IMR-90 (cell line): ENCODE data around the gene MUTYH. TPM values are rescaled to one million over a fixed set of nuclear protein-coding genes. Genes with fewer than 3 reads are reported as not detected.
A peak's percentile ranks its signal among the peaks of the same experiment; 100 is the strongest.

ENCODE experiments used
- ATAC-seq: fragments of 200-7000 bp; cut with Tn5 transposase; 2 replicates; pipeline ENCODE4 v1.9.1; 2020; ENCODE audit warnings: low read depth, mild to moderate bottlenecking, moderate library complexity
- BruUV-seq: library from RNA; stranded (reverse); fragments of 400-500 nt; replicated peaks from 2 replicates; lab custom pipeline; 2021; lab: Mats Ljungman, UMichigan
- CTCF ChIA-PET: fragments of 300-600 bp; formaldehyde crosslinking; extraction: SDS; loops from one replicate; lab custom pipeline; 2021; ENCODE audit warnings: antibody characterized with exemption; lab: Yijun Ruan, JAX
- POLR2A ChIA-PET: fragments of 300-600 bp; sonication (Branson Sonifier 250); formaldehyde crosslinking; loops from one replicate; lab custom pipeline; 2022; ENCODE audit warnings: antibody characterized with exemption; ENCODE audit not compliant: unreplicated experiment; lab: Charles Lee
- DNase-seq: peaks from one replicate; pipeline ENCODE4 v3.0.0; 2013
- H2AFZ ChIP-seq: replicated peaks from 2 replicates; pipeline ENCODE3; 2013; ENCODE audit warnings: low read length, mild to moderate bottlenecking; ENCODE audit not compliant: poor library complexity
- H2AK5ac ChIP-seq: 2 replicates; pipeline ENCODE4 v1.6.1; 2013; ENCODE audit warnings: low read depth, low read length, inconsistent platforms
- H2AK9ac ChIP-seq: replicated peaks from 2 replicates; pipeline ENCODE3; 2013; ENCODE audit warnings: mild to moderate bottlenecking, low read depth, low read length, moderate library complexity; ENCODE audit not compliant: poor library complexity
- H2BK120ac ChIP-seq: 2 replicates; pipeline ENCODE4 v1.6.1; 2013; ENCODE audit warnings: low read depth, low read length, inconsistent platforms
- H2BK15ac ChIP-seq: 3 replicates; pipeline ENCODE4 v1.6.1; 2013; ENCODE audit warnings: low read depth, low read length, inconsistent platforms
- H2BK20ac ChIP-seq: 2 replicates; pipeline ENCODE4 v1.6.1; 2013; ENCODE audit warnings: low read depth, mild to moderate bottlenecking, inconsistent platforms, low read length, moderate library complexity
- H2BK5ac ChIP-seq: 2 replicates; pipeline ENCODE4 v1.6.1; 2013; ENCODE audit warnings: mild to moderate bottlenecking, low read depth, low read length, inconsistent platforms; ENCODE audit not compliant: poor library complexity, severe bottlenecking
- H3K14ac ChIP-seq: replicated peaks from 2 replicates; pipeline ENCODE4 v1.6.1; 2013; ENCODE audit warnings: low read depth, low read length, inconsistent platforms
- H3K18ac ChIP-seq: 2 replicates; pipeline ENCODE4 v1.6.1; 2013; ENCODE audit warnings: low read depth, low read length, control low read depth
- H3K23ac ChIP-seq: 2 replicates; pipeline ENCODE4 v1.6.1; 2013; ENCODE audit warnings: low read depth, low read length, inconsistent platforms
- H3K27ac ChIP-seq: 2 replicates; pipeline ENCODE4 v1.5.1; 2013; ENCODE audit warnings: mild to moderate bottlenecking, control low read depth, low read length; ENCODE audit not compliant: insufficient read depth
- H3K27me3 ChIP-seq: 2 replicates; pipeline ENCODE4 v1.6.1; 2013; ENCODE audit warnings: low read length; ENCODE audit not compliant: control insufficient read depth, insufficient read depth
- H3K36me3 ChIP-seq: 2 replicates; pipeline ENCODE4 v1.6.1; 2013; ENCODE audit warnings: low read length, mixed read lengths; ENCODE audit not compliant: control insufficient read depth, insufficient read depth
- H3K4ac ChIP-seq: 2 replicates; pipeline ENCODE4 v1.6.1; 2013; ENCODE audit warnings: low read depth, low read length, inconsistent platforms
- H3K4me1 ChIP-seq: 2 replicates; pipeline ENCODE4 v1.6.1; 2013; ENCODE audit warnings: low read length, mixed read lengths; ENCODE audit not compliant: control insufficient read depth, insufficient read depth
- H3K4me2 ChIP-seq: 2 replicates; pipeline ENCODE4 v1.6.1; 2013; ENCODE audit warnings: low read depth, mild to moderate bottlenecking, control low read depth, low read length, moderate library complexity
- H3K4me3 ChIP-seq: 2 replicates; pipeline ENCODE4 v1.5.1; 2013; ENCODE audit warnings: low read depth, mild to moderate bottlenecking, control low read depth, low read length, moderate library complexity; ENCODE audit not compliant: insufficient read depth
- H3K56ac ChIP-seq: 2 replicates; pipeline ENCODE4 v1.6.1; 2013; ENCODE audit warnings: low read length, inconsistent platforms; ENCODE audit not compliant: insufficient read depth; ENCODE audit errors: extremely low read depth
- H3K79me1 ChIP-seq, 2 experiments: 2 replicates each; pipeline ENCODE4 v1.6.1; 2013; ENCODE audit warnings: low read length in 2 of 2, inconsistent platforms in 1 of 2, low read depth in 1 of 2
- H3K9ac ChIP-seq: 2 replicates; pipeline ENCODE4 v1.6.1; 2013; ENCODE audit warnings: low read depth, low read length, control low read depth
- H3K9me1 ChIP-seq: 2 replicates; pipeline ENCODE4 v1.6.1; 2013; ENCODE audit warnings: low read length, inconsistent platforms; ENCODE audit not compliant: insufficient read depth
- H3K9me3 ChIP-seq: 2 replicates; pipeline ENCODE4 v1.6.1; 2013; ENCODE audit warnings: low read length; ENCODE audit not compliant: control insufficient read depth, insufficient read depth
- H4K20me1 ChIP-seq: 2 replicates; pipeline ENCODE4 v1.6.1; 2013; ENCODE audit warnings: low read length, inconsistent platforms; ENCODE audit not compliant: insufficient read depth
- H4K5ac ChIP-seq: 2 replicates; pipeline ENCODE4 v1.6.1; 2013; ENCODE audit warnings: mild to moderate bottlenecking, low read depth, low read length, control low read depth
- H4K8ac ChIP-seq, 2 experiments: 2 replicates each; pipeline ENCODE4 v1.6.1; 2013; ENCODE audit warnings: low read depth in 2 of 2, low read length in 2 of 2, control low read depth in 1 of 2, inconsistent platforms in 1 of 2
- H4K91ac ChIP-seq: 2 replicates; pipeline ENCODE4 v1.6.1; 2013; ENCODE audit warnings: low read depth, low read length, inconsistent platforms; ENCODE audit not compliant: insufficient read depth
- BHLHE40 ChIP-seq: fragments of 150-350 bp; IDR thresholded peaks from 2 replicates; pipeline ENCODE4 v1.6.1; 2016; ENCODE audit warnings: mild to moderate bottlenecking, low read depth, low read length
- CEBPB ChIP-seq: IDR thresholded peaks from 2 replicates; pipeline ENCODE4 v1.6.1; 2012; ENCODE audit warnings: low read depth, low read length, improper control_type of control experiment
- CHD1 ChIP-seq: IDR thresholded peaks from 2 replicates; pipeline ENCODE4 v1.6.1; 2012; ENCODE audit warnings: low read depth, low read length, improper control_type of control experiment
- CTCF ChIP-seq: conservative IDR thresholded peaks from 2 replicates; pipeline ENCODE4 v1.5.1; 2012; ENCODE audit warnings: mild to moderate bottlenecking, low read depth, low read length, improper control_type of control experiment
- ELK1 ChIP-seq: fragments of 150-350 bp; IDR thresholded peaks from 2 replicates; pipeline ENCODE4 v1.6.1; 2016; ENCODE audit warnings: low read depth, mild to moderate bottlenecking, low read length, moderate library complexity, borderline replicate concordance
- FOS ChIP-seq: fragments of 150-350 bp; IDR thresholded peaks from 2 replicates; pipeline ENCODE4 v1.6.1; 2016; ENCODE audit warnings: low read depth, low read length
- MAFK ChIP-seq: IDR thresholded peaks from 2 replicates; pipeline ENCODE4 v1.6.1; 2012; ENCODE audit warnings: low read depth, low read length, improper control_type of control experiment
- MAZ ChIP-seq: IDR thresholded peaks from 2 replicates; pipeline ENCODE4 v1.6.1; 2012; ENCODE audit warnings: low read depth, mild to moderate bottlenecking, low read length, improper control_type of control experiment, moderate library complexity, borderline replicate concordance
- MXI1 ChIP-seq: IDR thresholded peaks from 2 replicates; pipeline ENCODE4 v1.6.1; 2012; ENCODE audit warnings: low read depth, mild to moderate bottlenecking, low read length, moderate library complexity, borderline replicate concordance
- NFE2L2 ChIP-seq: fragments of 150-350 bp; IDR thresholded peaks from 2 replicates; pipeline ENCODE4 v1.6.1; 2016; ENCODE audit warnings: low read depth, mild to moderate bottlenecking, low read length
- POLR2A ChIP-seq: IDR thresholded peaks from 2 replicates; pipeline ENCODE4 v1.6.1; 2012; ENCODE audit warnings: mild to moderate bottlenecking, low read depth, low read length
- RAD21 ChIP-seq: IDR thresholded peaks from 2 replicates; pipeline ENCODE4 v1.6.1; 2012; ENCODE audit warnings: low read length, improper control_type of control experiment
- RCOR1 ChIP-seq: IDR thresholded peaks from 2 replicates; pipeline ENCODE4 v1.6.1; 2012; ENCODE audit warnings: mild to moderate bottlenecking, low read length, improper control_type of control experiment; ENCODE audit not compliant: insufficient replicate concordance
- RFX5 ChIP-seq: IDR thresholded peaks from 2 replicates; pipeline ENCODE4 v1.8.0; 2012; ENCODE audit warnings: low read depth, mild to moderate bottlenecking, low read length, moderate library complexity
- SMC3 ChIP-seq: fragments of 150-350 bp; IDR thresholded peaks from 2 replicates; pipeline ENCODE4 v1.6.1; 2016; ENCODE audit warnings: low read depth, mild to moderate bottlenecking, antibody characterized with exemption, low read length, moderate library complexity
- USF2 ChIP-seq: fragments of 150-350 bp; IDR thresholded peaks from 2 replicates; pipeline ENCODE4 v1.6.1; 2017; ENCODE audit warnings: mild to moderate bottlenecking, antibody characterized with exemption, low read length, low read depth
- WGBS, 2 experiments: methylation state at CpG; one replicate each; pipeline versions ENCODE4 v1.1.5 to v1.1.7; 2013; ENCODE audit warnings: missing lambda C conversion rate in 2 of 2; ENCODE audit not compliant: insufficient read length in 1 of 2; ENCODE audit errors: extremely low coverage in 2 of 2; 5-methylcytosine and 5-hydroxymethylcytosine counted together
- dilution Hi-C: fragments of 300-500 bp; cut with HindIII; formaldehyde crosslinking; loops from one replicate; pipeline ENCODE4 v1.14.3; 2018; ENCODE audit warnings: low sequenced_read_pairs; ENCODE audit not compliant: unreplicated experiment
- in situ Hi-C: fragments of 300-500 bp; cut with MboI; formaldehyde crosslinking; loops from 3 replicates; pipeline ENCODE4 v1.14.3; 2019; ENCODE audit warnings: low sequenced_read_pairs, inconsistent platforms, mixed read lengths
- intact Hi-C: fragments of 100-400 bp; cut with micrococcal nuclease; formaldehyde crosslinking; loops from 2 replicates; pipeline ENCODE4 v1.10.0; 2022
- polyA plus RNA-seq, 3 experiments: library from polyadenylated mRNA; depleted of rRNA; stranded (reverse); fragments of >200 nt; gene quantifications; 2 replicates each; pipeline ENCODE4 v1.2.3, GENCODE V29; 2012; ENCODE audit warnings: low replicate concordance in 1 of 3
- total RNA-seq: library from RNA; depleted of rRNA; stranded (reverse); fragments of >200 nt; gene quantifications from 2 replicates; pipeline ENCODE4 v1.2.3, GENCODE V29; 2012

The MUTYH gene
- total and polyA plus RNA-seq, 2 of the 4 experiments (the other 2 are of a cell fraction), result 9.1 to 14.6 TPM

GRCh38 chr1:45355683-45356082 lies 15.4 kb upstream of the MUTYH start:
- Histone ChIP-seq H3K23ac (no peak overlapping the region), H3K18ac (no peak overlapping the region), H4K5ac (no peak overlapping the region), H2BK20ac (no peak overlapping the region), H3K27ac (no peak overlapping the region), H3K14ac (no peak overlapping the region), H4K20me1 (no peaks in the 10 kb centered on the region), H2AK9ac (no peak overlapping the region), H3K56ac (no peak overlapping the region), H3K4me1 (no peaks in the 10 kb centered on the region; the same call in 1 of the 2 replicates), H3K9ac (no peak overlapping the region), H3K36me3 (no peaks in the 10 kb centered on the region), H3K27me3 (no peaks in the 10 kb centered on the region), H3K4me3 (no peak overlapping the region), H2BK15ac (no peak overlapping the region), H2BK120ac (no peak overlapping the region), H3K9me3 (no peaks in the 10 kb centered on the region), H2AFZ (no peak overlapping the region), H4K91ac (no peak overlapping the region), H3K9me1 (no peaks in the 10 kb centered on the region), H3K79me1 (no peaks in the 10 kb centered on the region), H3K4ac (no peak overlapping the region), H2BK5ac (no peak overlapping the region), H3K4me2 (no peak overlapping the region), H2AK5ac (no peak overlapping the region), H4K8ac (no peak overlapping the region)
- POLR2A ChIA-PET, result no interaction called here
- BruUV-seq, result no TSS peak
- TF ChIP-seq CHD1 (no peak), MXI1 (no peak), RFX5 (no peak), CEBPB (no peak), FOS (no peak), RCOR1 (no peak), ELK1 (no peak), RAD21 (no peak), NFE2L2 (no peak), POLR2A (no peak), MAZ (no peak), MAFK (no peak), SMC3 (no peak), CTCF (no peak), BHLHE40 (no peak), USF2 (no peak)
- peak; percentile 16 for DNase-seq
- in situ Hi-C loops (loop anchor here (5.0 kb wide), 1 partner anchor 217 kb away; no protein-coding TSS in a partner anchor), intact Hi-C loops (no loop called here), dilution Hi-C loops (no loop called here)
- 40% methylated on average over 2 of the region's 2 CpGs; no CpG with 5 or more reads in 1 of the 2 experiments for WGBS, 2 experiments
- CTCF ChIA-PET, result interaction anchor here (0.6 to 8.1 kb wide), 3 partner anchors 11 to 249 kb away, joined by 3 to 95 read pairs (median 4); partner anchors contain the start of gene TESK2
- ATAC-seq, result no peak
